RWPE1 (cell line): Measurements from ENCODE around the gene SH3RF3.

ENCODE experiments used
- CTCF ChIA-PET: fragments of 350-600 bp; sonication (Branson Sonifier 250); formaldehyde crosslinking; extraction: SDS; loops from one replicate; lab custom pipeline; 2021; lab: Yijun Ruan, JAX
- POLR2A ChIA-PET: fragments of 400-600 bp; formaldehyde crosslinking; extraction: SDS; loops from one replicate; lab custom pipeline; 2020; ENCODE audit warnings: antibody characterized with exemption; ENCODE audit not compliant: low non-redundant PET; lab: Yijun Ruan, JAX
- DNase-seq: peaks from one replicate; pipeline ENCODE4 v3.0.0; 2012; ENCODE audit warnings: low spot score
- H3K27ac ChIP-seq: fragments of 450-650 bp; 2 replicates; pipeline ENCODE4 v1.5.1; 2017
- CTCF ChIP-seq: fragments of 450-650 bp; conservative IDR thresholded peaks from 2 replicates; pipeline ENCODE4 v1.5.1; 2017; ENCODE audit warnings: low read depth, mild to moderate bottlenecking

SH3RF3 gene

GRCh38 chr2:109345091-109345490 is 216.1 kb downstream of the SH3RF3 start:
- DNase-seq = no peak
- no peak overlapping the region for H3K27ac ChIP-seq
- no peak for TF ChIP-seq CTCF
- CTCF ChIA-PET = no interaction called here
- POLR2A ChIA-PET = no interaction called here

GRCh38 chr2:109345653-109346480 is 216.9 kb downstream of the SH3RF3 start:
- POLR2A ChIA-PET = no interaction called here
- CTCF ChIA-PET = interaction anchor here (0.7 kb wide), 1 partner anchor 110 kb away, joined by 3 read pairs; no protein-coding TSS in a partner anchor
- H3K27ac ChIP-seq = no peak overlapping the region
- DNase-seq = no peak
- TF ChIP-seq CTCF = no peak

- CTCF ChIA-PET = interaction anchor here (0.6 kb wide), 1 partner anchor 178 kb away, joined by 3 read pairs; no protein-coding TSS in a partner anchor
- no peak overlapping the region for H3K27ac ChIP-seq
- POLR2A ChIA-PET = no interaction called here
- TF ChIP-seq CTCF = no peak
- DNase-seq = no peak
Measured at GRCh38 chr2:109346601-109347228, 217.7 kb downstream of the SH3RF3 start.

- no peak overlapping the region for H3K27ac ChIP-seq
- DNase-seq = no peak
- no peak for TF ChIP-seq CTCF
- ChIA-PET POLR2A (no interaction called here), CTCF (interaction anchor here (1.3 kb wide), 1 partner anchor 163 kb away, joined by 3 read pairs; no protein-coding TSS in a partner anchor)
Measured at GRCh38 chr2:109347626-109348025, 218.6 kb downstream of the SH3RF3 start.

- no peak for DNase-seq
- no peak for TF ChIP-seq CTCF
- no peak overlapping the region for H3K27ac ChIP-seq
- ChIA-PET POLR2A (no interaction called here), CTCF (interaction anchor here (1.3 kb wide), 1 partner anchor 162 kb away, joined by 3 read pairs; no protein-coding TSS in a partner anchor)
Measured at GRCh38 chr2:109348190-109348589, 219.2 kb downstream of the SH3RF3 start.

GRCh38 chr2:109348671-109349502 is 219.9 kb downstream of the SH3RF3 start:
- CTCF ChIA-PET = interaction anchor here (1.3 kb wide), 1 partner anchor 162 kb away, joined by 3 read pairs; no protein-coding TSS in a partner anchor
- H3K27ac ChIP-seq = no peak overlapping the region

More at GRCh38 chr2:109348671-109349502, 219.9 kb downstream of the SH3RF3 start:
- POLR2A ChIA-PET = no interaction called here
- TF ChIP-seq CTCF = no peak
- no peak for DNase-seq
